ENCODE results near the gene DRGX.
A peak's percentile ranks its signal among the peaks of the same experiment; 100 is the strongest.

The DRGX gene

DNA sequence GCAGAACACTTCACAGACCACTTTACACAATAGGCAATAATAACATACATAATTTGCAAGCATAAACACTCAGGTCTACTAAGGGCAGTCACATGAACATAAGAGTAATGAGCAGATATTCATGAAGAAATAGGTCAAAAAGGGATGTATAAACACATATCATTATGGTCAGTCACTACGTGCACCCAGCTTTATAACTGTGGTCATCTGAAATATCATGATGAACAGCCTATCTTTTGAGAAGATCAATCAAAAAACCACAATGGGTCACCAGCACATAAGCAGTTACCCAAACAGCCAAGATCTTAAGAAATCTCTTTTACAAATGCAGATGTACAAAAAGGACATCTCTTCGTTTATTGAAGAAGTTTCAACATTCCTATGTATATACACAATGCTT, 35.5 kb upstream of the DRGX start:
- DNase-seq (ENCODE audit: low read depth): no peak
- no peak overlapping the region for H3K4me3 ChIP-seq (ENCODE audit: low read depth, low read length)
- TF ChIP-seq, protein P1, sequence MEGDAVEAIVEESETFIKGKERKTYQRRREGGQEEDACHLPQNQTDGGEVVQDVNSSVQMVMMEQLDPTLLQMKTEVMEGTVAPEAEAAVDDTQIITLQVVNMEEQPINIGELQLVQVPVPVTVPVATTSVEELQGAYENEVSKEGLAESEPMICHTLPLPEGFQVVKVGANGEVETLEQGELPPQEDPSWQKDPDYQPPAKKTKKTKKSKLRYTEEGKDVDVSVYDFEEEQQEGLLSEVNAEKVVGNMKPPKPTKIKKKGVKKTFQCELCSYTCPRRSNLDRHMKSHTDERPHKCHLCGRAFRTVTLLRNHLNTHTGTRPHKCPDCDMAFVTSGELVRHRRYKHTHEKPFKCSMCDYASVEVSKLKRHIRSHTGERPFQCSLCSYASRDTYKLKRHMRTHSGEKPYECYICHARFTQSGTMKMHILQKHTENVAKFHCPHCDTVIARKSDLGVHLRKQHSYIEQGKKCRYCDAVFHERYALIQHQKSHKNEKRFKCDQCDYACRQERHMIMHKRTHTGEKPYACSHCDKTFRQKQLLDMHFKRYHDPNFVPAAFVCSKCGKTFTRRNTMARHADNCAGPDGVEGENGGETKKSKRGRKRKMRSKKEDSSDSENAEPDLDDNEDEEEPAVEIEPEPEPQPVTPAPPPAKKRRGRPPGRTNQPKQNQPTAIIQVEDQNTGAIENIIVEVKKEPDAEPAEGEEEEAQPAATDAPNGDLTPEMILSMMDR (conservative IDR thresholded peaks at IDR 0.05; ENCODE audit: low read depth, low read length): no peak

DNA sequence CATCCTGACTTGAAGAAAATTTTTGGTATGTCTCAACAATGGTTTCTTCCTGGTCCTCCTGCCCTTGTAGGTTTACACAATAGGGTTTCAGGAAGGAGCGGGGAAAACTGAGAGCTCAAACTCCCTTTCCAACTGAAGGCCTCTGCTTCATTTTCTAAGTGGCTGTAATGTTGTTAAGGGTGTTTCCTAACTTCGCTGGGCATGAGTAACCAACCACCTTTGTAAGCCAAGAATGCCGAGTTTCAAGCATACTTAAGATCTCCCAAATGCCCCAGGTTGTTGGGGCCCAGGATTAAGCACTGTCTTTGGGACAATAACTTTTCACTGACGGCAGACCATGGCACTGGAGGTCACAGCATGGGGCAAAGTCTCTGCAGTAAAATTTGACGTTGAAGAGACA, 33.6 kb upstream of the DRGX start:
- no peak overlapping the region for H3K4me3 ChIP-seq (ENCODE audit: low read depth, low read length)
- TF ChIP-seq, protein P1 (conservative IDR thresholded peaks at IDR 0.05; ENCODE audit: low read depth, low read length): no peak
- no peak for DNase-seq (ENCODE audit: low read depth)

DNA sequence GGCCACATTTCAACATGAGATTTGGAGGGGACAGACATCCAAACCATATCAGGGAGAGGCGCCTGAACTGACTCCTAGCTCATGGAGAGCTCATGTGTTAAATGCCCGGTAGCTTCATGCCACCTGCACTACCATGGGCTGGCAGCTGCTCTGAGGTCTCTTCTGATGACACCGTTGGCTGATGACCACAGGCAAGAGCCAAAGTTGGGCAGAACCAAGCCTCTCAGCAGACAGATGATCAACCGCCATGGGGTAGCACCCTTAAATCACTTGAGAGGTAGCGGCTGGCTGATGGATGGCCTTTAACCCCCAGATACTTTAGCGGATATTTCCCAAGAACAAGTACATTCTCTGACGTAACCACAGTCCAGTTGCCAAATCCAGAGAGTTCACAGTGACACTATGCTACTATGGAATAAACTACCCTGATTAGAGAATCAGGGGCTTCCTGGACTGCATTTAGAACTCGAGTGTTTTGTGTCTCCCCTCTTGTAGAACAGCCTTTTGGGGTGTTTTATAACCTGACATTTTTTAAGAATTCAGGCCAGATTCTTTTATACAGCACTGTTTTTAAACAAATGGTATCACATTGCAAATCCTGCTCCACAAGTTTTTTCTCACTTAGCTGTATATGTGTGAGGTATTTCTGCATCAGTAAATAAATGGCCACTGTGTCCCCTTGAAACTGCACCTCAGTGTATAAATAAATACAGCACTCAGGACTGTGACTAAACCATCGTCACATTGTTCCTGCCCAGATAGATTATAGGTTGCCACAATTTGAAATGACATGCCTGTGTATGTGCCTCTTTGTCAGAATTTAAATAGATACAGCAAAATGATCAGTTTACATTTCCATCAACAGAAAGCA, 30.8 kb upstream of the DRGX start:
- peak; percentile 38 for DNase-seq (ENCODE audit: low read depth)
- H3K4me3 ChIP-seq (ENCODE audit: low read depth, low read length): no peak overlapping the region
- TF ChIP-seq, protein P1 (conservative IDR thresholded peaks at IDR 0.05; ENCODE audit: low read depth, low read length): no peak

DNA sequence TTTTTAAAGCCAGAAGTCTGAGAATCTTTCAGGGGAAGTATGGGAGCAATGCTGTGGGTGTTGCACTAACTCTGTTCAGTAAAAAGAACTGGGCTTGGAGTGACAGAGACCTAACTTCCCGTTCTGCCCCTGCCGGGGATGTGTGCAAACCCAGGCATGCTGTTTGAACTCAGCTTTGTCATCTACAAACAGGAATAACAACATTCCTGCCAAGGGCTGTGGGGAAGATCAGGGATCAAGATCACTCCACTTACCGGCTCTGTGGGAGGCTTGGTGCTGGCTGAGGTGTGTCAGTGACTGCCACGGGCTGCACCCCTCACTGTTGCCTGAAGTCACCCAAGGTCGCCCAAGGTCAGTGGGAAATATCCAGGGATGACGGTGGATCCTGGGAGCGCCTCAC, 23.1 kb upstream of the DRGX start:
- TF ChIP-seq, protein P1 (conservative IDR thresholded peaks at IDR 0.05; ENCODE audit: low read depth, low read length): no peak
- no peak overlapping the region for H3K4me3 ChIP-seq (ENCODE audit: low read depth, low read length)
- DNase-seq (ENCODE audit: low read depth): no peak

DNA sequence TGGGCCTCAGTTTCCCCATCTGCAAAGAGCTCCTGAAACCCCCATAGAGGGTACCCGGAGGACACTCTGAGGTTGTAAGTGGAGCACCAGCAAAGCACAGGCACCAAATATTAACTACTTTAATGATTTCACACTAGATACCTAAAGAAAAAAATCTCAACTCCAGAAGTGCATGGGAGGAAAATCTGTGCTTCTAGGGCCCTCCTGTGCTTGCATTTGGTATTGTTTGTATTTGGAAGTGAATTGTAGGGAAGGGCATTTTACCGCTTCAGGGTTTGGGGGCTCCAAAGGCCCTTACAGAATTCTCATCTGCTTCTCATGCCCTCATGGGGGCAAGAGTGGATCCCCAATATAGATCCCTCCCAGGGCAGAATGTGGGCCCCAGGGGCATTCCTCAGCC, 22.4 kb upstream of the DRGX start:
- H3K4me3 ChIP-seq (ENCODE audit: low read depth, low read length): no peak overlapping the region
- DNase-seq (ENCODE audit: low read depth): no peak
- TF ChIP-seq, protein P1 (conservative IDR thresholded peaks at IDR 0.05; ENCODE audit: low read depth, low read length): no peak

DNA sequence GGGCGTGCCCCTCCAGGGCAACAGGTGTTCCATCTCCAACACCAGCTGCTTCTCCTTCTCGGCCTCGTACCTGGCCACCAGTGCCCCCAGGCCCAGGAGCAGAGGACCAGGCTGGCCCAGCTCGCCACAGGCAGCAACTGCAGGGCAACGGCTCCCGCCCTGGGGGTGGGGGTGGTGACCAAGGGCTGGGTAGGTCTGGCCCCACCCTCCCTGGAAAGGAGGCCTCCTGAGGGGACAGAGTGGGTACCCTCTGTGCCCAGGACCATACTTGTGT, 22.1 kb upstream of the DRGX start:
- no peak overlapping the region for H3K4me3 ChIP-seq (ENCODE audit: low read depth, low read length)
- DNase-seq (ENCODE audit: low read depth): no peak
- TF ChIP-seq, protein P1 (conservative IDR thresholded peaks at IDR 0.05; ENCODE audit: low read depth, low read length): no peak
